Kidney (tissue), 14 donors: ENCODE measurements around the gene SLC1A5. TPM values are rescaled to one million over a fixed set of nuclear protein-coding genes. Genes with fewer than 3 reads are reported as not detected.
"Not testable (repeated sequence)": the region's sequence is repeated elsewhere in the genome, so short reads cannot be mapped to it uniquely, and the experiment has no call there.

Experiments
- DNase-seq, 5 donors: peaks; one replicate each; pipeline ENCODE4 v3.0.0-alpha.2; 2013 to 2020
- FAIRE-seq: peaks from 2 replicates; lab custom pipeline; 2012; peaks lifted over from hg19 to GRCh38; lab: Jason Lieb, UNC
- H3K27ac ChIP-seq, 2 donors: one replicate each; pipeline ENCODE4 v1.7.0; 2013; ENCODE audit warnings: low read depth in 2 of 2, low read length in 2 of 2, inconsistent platforms in 1 of 2
- H3K27me3 ChIP-seq: one replicate; pipeline ENCODE4 v1.7.1; 2013; ENCODE audit warnings: low read length, inconsistent platforms; ENCODE audit not compliant: control insufficient read depth, insufficient read depth
- H3K36me3 ChIP-seq, 3 donors: one replicate each; pipeline versions ENCODE4 v1.7.0 to v1.7.1; 2013; ENCODE audit warnings: low read length in 3 of 3, control low read depth in 1 of 3, inconsistent platforms in 1 of 3; ENCODE audit not compliant: insufficient read depth in 3 of 3, control insufficient read depth in 2 of 3
- H3K4me1 ChIP-seq, 3 donors: one replicate each; pipeline versions ENCODE4 v1.7.0 to v1.7.1; 2013; ENCODE audit warnings: low read length in 3 of 3, inconsistent platforms in 1 of 3, low read depth in 1 of 3; ENCODE audit not compliant: control insufficient read depth in 2 of 3, insufficient read depth in 2 of 3
- H3K4me3 ChIP-seq, 3 donors: one replicate each; pipeline versions ENCODE4 v1.7.0 to v1.8.1; 2013; ENCODE audit warnings: low read length in 3 of 3, control low read depth in 1 of 3, inconsistent platforms in 1 of 3
- H3K9ac ChIP-seq, 3 donors: one replicate each; pipeline versions ENCODE4 v1.7.0 to v1.7.1; 2013; ENCODE audit warnings: low read length in 3 of 3, control low read depth in 1 of 3, inconsistent platforms in 1 of 3
- H3K9me3 ChIP-seq, 3 donors: one replicate each; pipeline versions ENCODE4 v1.7.0 to v1.7.1; 2013; ENCODE audit warnings: low read length in 3 of 3, control low read depth in 1 of 3, inconsistent platforms in 1 of 3; ENCODE audit not compliant: control insufficient read depth in 2 of 3, insufficient read depth in 1 of 3
- intact Hi-C: fragments of 100-400 bp; cut with DNase I; formaldehyde crosslinking; loops from one replicate; pipeline ENCODE4 v1.11.1; 2022
- polyA plus RNA-seq: library from polyadenylated mRNA; stranded (reverse); fragments of 350-450 nt; fragmentation: Illumina TruSeq; extraction: RNeasy Lipid Tissue Mini Kit (QIAGEN cat#74804); gene quantifications from one replicate; pipeline ENCODE4 v1.2.3, GENCODE V29; 2014; ENCODE audit warnings: low read depth, low replicate concordance; ENCODE audit not compliant: insufficient read depth
- total RNA-seq: library from RNA; stranded (reverse); fragmentation: NEBNext Ultra II Directional; extraction: Animal tissue kit (Norgen Biotek cat#: 25700); gene quantifications from one replicate; pipeline ENCODE4 v1.2.1, GENCODE V29; 2021
- TF ChIP-seq, protein P1 (sequence below): IDR thresholded peaks from 3 replicates; pipeline ENCODE4 v1.5.1; 2012; ENCODE audit warnings: mild to moderate bottlenecking, moderate library complexity, borderline replicate concordance; ENCODE audit not compliant: insufficient read depth; ENCODE audit errors: extremely low read depth
- donor health status: control.
- donor health status: control.
- donor health status: control.
- donor health status: control.
- donor health status: control.
- donor health status: DM: yes; HTN: yes; CAD: no.
- donor health status: Normal renal cell carcinoma (clear cell type).

SLC1A5 gene
- total and polyA plus RNA-seq, 2 donors from 2014 or later: 42.1 to 93.9 TPM

DNA sequence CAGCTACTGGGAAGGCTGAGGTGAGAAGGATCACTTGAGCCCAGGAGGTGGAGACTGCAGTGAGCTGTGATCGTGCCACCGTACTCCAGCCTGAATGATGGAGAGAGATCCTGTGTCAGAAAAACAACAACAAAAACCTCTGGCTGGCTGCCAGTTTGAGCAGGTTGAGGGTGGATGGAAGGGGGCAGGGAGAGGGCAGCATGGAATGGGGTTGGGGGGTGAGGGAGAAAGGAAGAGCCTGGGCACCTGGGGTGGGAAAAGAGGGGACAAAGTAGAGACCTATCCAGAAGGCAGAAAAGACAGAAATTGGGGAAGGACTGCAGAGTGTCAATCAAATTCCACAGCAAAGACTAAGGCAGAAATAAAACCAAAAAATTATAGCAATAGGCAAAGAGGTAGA is 4.7 kb downstream of the SLC1A5 start:
- TF ChIP-seq, protein P1, sequence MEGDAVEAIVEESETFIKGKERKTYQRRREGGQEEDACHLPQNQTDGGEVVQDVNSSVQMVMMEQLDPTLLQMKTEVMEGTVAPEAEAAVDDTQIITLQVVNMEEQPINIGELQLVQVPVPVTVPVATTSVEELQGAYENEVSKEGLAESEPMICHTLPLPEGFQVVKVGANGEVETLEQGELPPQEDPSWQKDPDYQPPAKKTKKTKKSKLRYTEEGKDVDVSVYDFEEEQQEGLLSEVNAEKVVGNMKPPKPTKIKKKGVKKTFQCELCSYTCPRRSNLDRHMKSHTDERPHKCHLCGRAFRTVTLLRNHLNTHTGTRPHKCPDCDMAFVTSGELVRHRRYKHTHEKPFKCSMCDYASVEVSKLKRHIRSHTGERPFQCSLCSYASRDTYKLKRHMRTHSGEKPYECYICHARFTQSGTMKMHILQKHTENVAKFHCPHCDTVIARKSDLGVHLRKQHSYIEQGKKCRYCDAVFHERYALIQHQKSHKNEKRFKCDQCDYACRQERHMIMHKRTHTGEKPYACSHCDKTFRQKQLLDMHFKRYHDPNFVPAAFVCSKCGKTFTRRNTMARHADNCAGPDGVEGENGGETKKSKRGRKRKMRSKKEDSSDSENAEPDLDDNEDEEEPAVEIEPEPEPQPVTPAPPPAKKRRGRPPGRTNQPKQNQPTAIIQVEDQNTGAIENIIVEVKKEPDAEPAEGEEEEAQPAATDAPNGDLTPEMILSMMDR: no peak
- no peak overlapping the region for H3K4me3 ChIP-seq
- no peak for FAIRE-seq
- H3K27me3 ChIP-seq: no peaks in the 10 kb centered on the region
- H3K36me3 ChIP-seq: peaks cover 2 to 7% (median 4%) of the 10 kb centered on the region in 3 donors
- peak in 4 of 5 donors; percentile 63 to 81 (median 70) for DNase-seq
- H3K9me3 ChIP-seq: no peaks in the 10 kb centered on the region
- intact Hi-C loops: no loop called here
- no peak overlapping the region for H3K9ac ChIP-seq
- H3K27ac ChIP-seq: no peak overlapping the region
- peaks cover 3 to 29% (median 22%) of the 10 kb centered on the region in 3 donors for H3K4me1 ChIP-seq

DNA sequence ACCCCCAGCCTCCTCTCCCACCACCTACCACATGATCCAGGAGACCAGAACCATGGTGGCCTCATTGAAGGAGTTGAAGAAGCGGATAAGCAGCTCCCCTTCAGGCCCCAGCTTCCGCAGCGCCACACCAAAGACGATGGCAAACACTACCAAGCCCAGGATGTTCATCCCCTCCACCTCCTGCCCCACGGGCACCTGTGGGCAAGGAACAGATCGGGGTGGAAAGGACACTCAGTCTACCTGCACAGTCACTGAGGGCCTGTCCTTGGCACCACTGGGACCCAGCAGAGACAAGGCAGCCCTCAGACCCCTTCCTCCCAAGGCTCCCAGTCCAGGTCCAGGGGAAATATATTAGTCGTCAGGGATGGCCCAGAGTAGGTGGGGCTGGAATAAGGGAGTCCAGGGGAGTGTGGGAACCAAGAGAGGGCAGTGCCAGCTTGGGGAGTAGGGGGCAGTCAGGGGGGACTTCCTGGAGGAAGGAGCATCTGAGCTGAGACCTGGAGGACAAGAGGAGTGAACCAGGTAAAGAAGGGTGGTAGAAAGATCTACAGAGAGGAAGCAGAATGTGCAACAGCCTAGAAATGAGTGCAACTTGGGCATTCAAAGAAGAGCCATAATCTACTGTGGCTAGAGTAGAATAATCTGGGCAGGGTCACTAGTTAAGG is 5.9 kb downstream of the SLC1A5 start:
- TF ChIP-seq, protein P1: no peak
- Histone ChIP-seq H3K36me3 (peaks cover 2 to 10% (median 4%) of the 10 kb centered on the region in 3 donors), H3K4me3 (no peak overlapping the region), H3K9ac (no peak overlapping the region), H3K9me3 (no peaks in the 10 kb centered on the region), H3K4me1 (peaks cover 3 to 26% (median 22%) of the 10 kb centered on the region in 3 donors), H3K27ac (no peak overlapping the region), H3K27me3 (no peaks in the 10 kb centered on the region)
- FAIRE-seq (no peak), DNase-seq (no peak)
- intact Hi-C loops: no loop called here

DNA sequence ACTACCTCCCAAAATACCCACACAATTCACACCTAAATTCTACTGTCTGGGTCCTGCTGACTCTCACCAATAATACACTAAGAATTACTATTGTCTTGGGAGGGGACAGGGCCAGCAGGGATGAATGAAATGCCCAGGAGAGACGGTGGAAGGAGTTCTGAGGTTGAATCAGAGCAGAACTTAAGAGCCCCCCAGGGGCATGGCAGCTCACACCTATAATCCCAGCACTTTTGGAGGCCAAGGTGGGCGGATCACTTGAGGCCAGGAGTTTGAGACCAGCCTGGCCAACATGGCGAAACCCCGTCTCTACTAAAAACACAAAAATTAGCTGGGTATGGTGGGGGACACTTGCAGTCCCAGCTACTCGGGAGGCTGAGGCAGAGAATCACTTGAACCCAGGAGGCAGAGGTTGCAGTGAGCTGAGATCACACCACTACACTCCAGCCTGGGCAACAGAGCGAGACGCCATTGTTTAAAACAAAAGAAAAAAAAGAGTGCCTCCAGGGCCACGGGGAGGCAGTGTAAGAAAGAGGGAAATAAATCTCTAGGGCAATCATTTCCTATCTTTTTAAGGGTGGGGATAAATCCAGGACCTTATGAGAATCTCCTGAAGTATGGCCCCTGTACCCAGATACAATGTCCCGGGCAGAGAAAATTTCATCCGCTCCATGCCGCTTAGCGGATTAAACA is 10.3 kb downstream of the SLC1A5 start:
- H3K4me3 ChIP-seq, H3K4me1 ChIP-seq, intact Hi-C loops, H3K9me3 ChIP-seq, H3K27ac ChIP-seq, FAIRE-seq, H3K27me3 ChIP-seq, DNase-seq, H3K9ac ChIP-seq: not testable (repeated sequence)
- peaks cover 4 to 29% (median 7%) of the 10 kb centered on the region in 3 donors for H3K36me3 ChIP-seq
